ENCODE measurements around the gene SPART. TPM values are rescaled to one million over a fixed set of nuclear protein-coding genes. Genes with fewer than 3 reads are reported as not detected.

The SPART gene
- total and polyA plus RNA-seq, 2 of the 8 experiments (the other 6 are each of a cell fraction or from before 2014, with no cell fraction given), result 27.2 to 74.1 TPM

GRCh38 chr13:36282821-36283432 lies 63.3 kb downstream of the SPART start:
- ChIA-PET POLR2A (ENCODE audit: partially characterized antibody) (interaction anchor here (0.7 to 2.8 kb wide), 4 partner anchors 11 to 64 kb away, joined by 3 to 15 read pairs (median 5); no protein-coding TSS in a partner anchor), CTCF (ENCODE audit: partially characterized antibody) (interaction anchor here (0.6 to 3.7 kb wide), 56 partner anchors 8 to 695 kb away, joined by 3 to 24 read pairs (median 4); partner anchors contain the start of genes SOHLH2 and SPART)
- H3K18ac ChIP-seq (ENCODE audit: extremely low read depth, low read length), result no peak overlapping the region
- peaks cover 2% of the 10 kb centered on the region; the same call in 1 of the 2 replicates for H3K79me1 ChIP-seq (ENCODE audit: low read depth, low read length)
- no peaks in the 10 kb centered on the region for H3K27me3 ChIP-seq (replicated peaks in 1 of 4; ENCODE audit: control insufficient read depth in 3 of 4, extremely low read depth in 1 of 4, insufficient read depth in 3 of 4, low read length in 3 of 4)
- no peak overlapping the region for H2BK20ac ChIP-seq (ENCODE audit: low read length)
- no peak overlapping the region for H3K9ac ChIP-seq (replicated peaks in 1 of 4; ENCODE audit: extremely low read depth in 1 of 4, low read depth in 3 of 4, low read length in 3 of 4)
- H3K23ac ChIP-seq (ENCODE audit: insufficient read length), result no peak overlapping the region
- no peak overlapping the region for H3K56ac ChIP-seq (replicated peaks; ENCODE audit: insufficient read length, low read depth, low read length)
- peaks cover 6 to 11% of the 10 kb centered on the region in 2 experiments; a peak in 2 of 4 replicates for H3K9me3 ChIP-seq (ENCODE audit: insufficient read depth in 2 of 2, low read depth in 1 of 2, low read length in 1 of 2)
- no peak overlapping the region for H2BK12ac ChIP-seq (ENCODE audit: low read depth, low read length)
- DNase-seq (ENCODE audit: low read depth in 1 of 2, low spot score in 2 of 2), result no peak
- no peak overlapping the region for H4K8ac ChIP-seq (ENCODE audit: extremely low read depth, insufficient read depth, low read length)
- no peak overlapping the region for H2AK5ac ChIP-seq (ENCODE audit: low read depth, low read length)
- H3K23me2 ChIP-seq (ENCODE audit: low read depth, low read length), result no peaks in the 10 kb centered on the region
- H4K91ac ChIP-seq (replicated peaks; ENCODE audit: insufficient read length, low read length), result no peak overlapping the region
- H2BK15ac ChIP-seq (ENCODE audit: low read length), result no peak overlapping the region
- no peak overlapping the region for H3K4ac ChIP-seq (replicated peaks; ENCODE audit: insufficient read length, low read depth, low read length)
- H4K20me1 ChIP-seq (replicated peaks in 1 of 2; ENCODE audit: control insufficient read depth in 1 of 2, insufficient read depth in 2 of 2, low read length in 2 of 2), result no peaks in the 10 kb centered on the region
- H3K79me2 ChIP-seq (ENCODE audit: control insufficient read depth in 1 of 2, insufficient read depth in 2 of 2, low read length in 2 of 2), result no peaks in the 10 kb centered on the region
- H3K4me2 ChIP-seq (ENCODE audit: insufficient read depth in 1 of 2, low read depth in 2 of 2, low read length in 2 of 2), result no peak overlapping the region
- peak; percentile 45 for FAIRE-seq
- H3K4me3 ChIP-seq (ENCODE audit: extremely low read depth in 1 of 4, insufficient read depth in 2 of 4, low read depth in 3 of 4, low read length in 4 of 4), result no peak overlapping the region
- no peak overlapping the region for H2BK5ac ChIP-seq (ENCODE audit: low read depth, low read length)
- no peak overlapping the region for H4K5ac ChIP-seq (ENCODE audit: insufficient read length, low read depth, low read length)
- H2BK120ac ChIP-seq (replicated peaks; ENCODE audit: low read depth, low read length), result no peak overlapping the region
- H3K14ac ChIP-seq (ENCODE audit: insufficient read length), result no peak overlapping the region
- no peak overlapping the region for H2AFZ ChIP-seq (ENCODE audit: low read length)
- peaks cover 0 to 42% (median 10%) of the 10 kb centered on the region in 4 experiments; a peak in 5 of 8 replicates for H3K36me3 ChIP-seq (ENCODE audit: control insufficient read depth in 2 of 4, insufficient read depth in 4 of 4, low read length in 3 of 4)
- WGBS, 2 experiments (ENCODE audit: extremely low coverage in 1 of 2, insufficient coverage in 1 of 2, insufficient read length in 1 of 2, insufficient replicate concordance in 2 of 2, low coverage in 1 of 2, low lambda C conversion rate in 2 of 2, missing lambda C conversion rate in 1 of 2), result 62% methylated on average over 6 of the region's 6 CpGs; no CpG with 5 or more reads in 1 of the 2 experiments
- H3K27ac ChIP-seq (ENCODE audit: low read depth, low read length), result no peak overlapping the region
- H3K4me1 ChIP-seq (replicated peaks in 1 of 4; ENCODE audit: control insufficient read depth in 3 of 4, insufficient read depth in 4 of 4, low read length in 3 of 4), result no peaks in the 10 kb centered on the region
- TF ChIP-seq SUZ12 (IDR thresholded peaks at IDR 0.05; ENCODE audit: low read length) (no peak), SP1 (IDR thresholded peaks at IDR 0.05; ENCODE audit: low read depth, low read length) (no peak), RAD21 (IDR thresholded peaks at IDR 0.05 in 1 of 2, conservative IDR thresholded peaks at IDR 0.05 in 1 of 2; ENCODE audit: low read depth in 2 of 2, low read length in 2 of 2) (peak; percentile 86 to 91), GABPA (IDR thresholded peaks at IDR 0.05; ENCODE audit: borderline replicate concordance, insufficient read depth, low read length) (no peak), FOSL1 (IDR thresholded peaks at IDR 0.05; ENCODE audit: insufficient read depth, low read depth, low read length) (no peak), SIX5 (IDR thresholded peaks at IDR 0.05; ENCODE audit: low read depth, low read length) (no peak), KDM1A (IDR thresholded peaks at IDR 0.05; ENCODE audit: borderline replicate concordance, low read length) (no peak), RXRA (IDR thresholded peaks at IDR 0.05; ENCODE audit: insufficient read depth, low read depth, low read length) (no peak), JUND (IDR thresholded peaks at IDR 0.05; ENCODE audit: low read length) (no peak), MAX (IDR thresholded peaks at IDR 0.05) (no peak), RNF2 (IDR thresholded peaks at IDR 0.05; ENCODE audit: borderline replicate concordance, low read depth, low read length, missing control alignments, poor library complexity, severe bottlenecking) (no peak), CHD2 (IDR thresholded peaks at IDR 0.05; ENCODE audit: low read length) (no peak)

Measured in H1 (cell line).